ENCODE results near the gene HLX.

The HLX gene

DNA sequence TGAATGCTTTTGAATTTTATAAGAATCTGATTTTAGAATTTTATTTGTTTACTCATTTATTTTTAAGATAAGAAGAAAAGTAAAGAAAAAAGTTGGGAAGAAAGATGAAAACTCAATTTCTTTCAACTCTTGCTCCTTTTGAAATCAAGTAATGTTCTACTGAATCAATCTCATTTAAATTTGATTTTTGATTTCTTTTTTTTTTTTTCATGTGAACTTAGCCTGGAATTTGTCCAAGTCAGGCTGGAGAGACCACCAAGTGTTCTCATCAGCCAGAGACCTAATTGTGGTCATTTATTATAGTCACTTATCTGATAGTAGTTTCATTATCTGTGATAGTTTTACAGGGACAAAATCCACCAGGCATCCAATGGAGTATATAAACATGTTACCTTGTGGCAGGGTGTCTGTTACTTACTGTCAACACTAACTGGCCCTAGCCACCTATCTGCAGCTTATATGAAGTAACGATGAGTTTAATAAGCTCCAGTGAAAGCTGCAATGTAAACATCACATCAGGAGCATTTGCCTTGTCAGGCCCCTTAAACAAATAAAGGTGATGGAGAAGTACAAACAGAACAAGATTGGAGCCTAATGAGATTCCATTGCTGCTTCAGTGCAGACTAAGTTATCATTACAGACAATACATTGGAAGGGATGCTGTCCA, 39.2 kb downstream of the HLX start:
- Histone ChIP-seq H3K9me3 (ENCODE audit: severe bottlenecking) (no peaks in the 10 kb centered on the region), H3K4me3 (ENCODE audit: low read depth, low read length) (no peak overlapping the region), H3K36me3 (no peaks in the 10 kb centered on the region), H3K27me3 (ENCODE audit: insufficient read depth, low read depth, severe bottlenecking) (no peaks in the 10 kb centered on the region), H3K27ac (no peak overlapping the region)
- DNase-seq = no peak
- TF ChIP-seq, protein P1, sequence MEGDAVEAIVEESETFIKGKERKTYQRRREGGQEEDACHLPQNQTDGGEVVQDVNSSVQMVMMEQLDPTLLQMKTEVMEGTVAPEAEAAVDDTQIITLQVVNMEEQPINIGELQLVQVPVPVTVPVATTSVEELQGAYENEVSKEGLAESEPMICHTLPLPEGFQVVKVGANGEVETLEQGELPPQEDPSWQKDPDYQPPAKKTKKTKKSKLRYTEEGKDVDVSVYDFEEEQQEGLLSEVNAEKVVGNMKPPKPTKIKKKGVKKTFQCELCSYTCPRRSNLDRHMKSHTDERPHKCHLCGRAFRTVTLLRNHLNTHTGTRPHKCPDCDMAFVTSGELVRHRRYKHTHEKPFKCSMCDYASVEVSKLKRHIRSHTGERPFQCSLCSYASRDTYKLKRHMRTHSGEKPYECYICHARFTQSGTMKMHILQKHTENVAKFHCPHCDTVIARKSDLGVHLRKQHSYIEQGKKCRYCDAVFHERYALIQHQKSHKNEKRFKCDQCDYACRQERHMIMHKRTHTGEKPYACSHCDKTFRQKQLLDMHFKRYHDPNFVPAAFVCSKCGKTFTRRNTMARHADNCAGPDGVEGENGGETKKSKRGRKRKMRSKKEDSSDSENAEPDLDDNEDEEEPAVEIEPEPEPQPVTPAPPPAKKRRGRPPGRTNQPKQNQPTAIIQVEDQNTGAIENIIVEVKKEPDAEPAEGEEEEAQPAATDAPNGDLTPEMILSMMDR (IDR thresholded peaks at IDR 0.05; ENCODE audit: low read depth, low read length) = no peak

DNA sequence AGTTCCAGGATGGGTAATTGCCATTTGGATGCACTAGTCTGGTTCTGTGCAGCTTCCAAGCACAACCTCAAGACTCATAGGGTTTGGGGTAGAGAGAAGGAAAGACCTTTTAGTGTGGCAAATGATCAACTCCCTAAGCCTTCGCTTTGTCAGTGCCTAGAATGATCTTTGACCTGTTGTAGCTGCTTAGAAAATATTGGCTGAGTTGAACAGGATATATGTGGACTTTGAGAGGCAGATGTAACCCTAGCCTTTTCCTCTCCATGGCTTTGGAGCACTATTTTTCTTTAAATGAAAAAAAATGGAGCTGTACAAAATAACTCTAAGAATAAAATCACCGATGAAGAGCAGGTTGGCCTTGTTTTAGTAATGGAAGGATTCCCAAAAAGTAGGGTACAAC, 41.7 kb downstream of the HLX start:
- H3K36me3 ChIP-seq = no peaks in the 10 kb centered on the region
- TF ChIP-seq, protein P1 (IDR thresholded peaks at IDR 0.05; ENCODE audit: low read depth, low read length) = no peak
- H3K27me3 ChIP-seq (ENCODE audit: insufficient read depth, low read depth, severe bottlenecking) = no peaks in the 10 kb centered on the region
- no peak overlapping the region for H3K4me3 ChIP-seq (ENCODE audit: low read depth, low read length)
- H3K9me3 ChIP-seq (ENCODE audit: severe bottlenecking) = no peaks in the 10 kb centered on the region
- no peak overlapping the region for H3K27ac ChIP-seq
- DNase-seq = no peak

DNA sequence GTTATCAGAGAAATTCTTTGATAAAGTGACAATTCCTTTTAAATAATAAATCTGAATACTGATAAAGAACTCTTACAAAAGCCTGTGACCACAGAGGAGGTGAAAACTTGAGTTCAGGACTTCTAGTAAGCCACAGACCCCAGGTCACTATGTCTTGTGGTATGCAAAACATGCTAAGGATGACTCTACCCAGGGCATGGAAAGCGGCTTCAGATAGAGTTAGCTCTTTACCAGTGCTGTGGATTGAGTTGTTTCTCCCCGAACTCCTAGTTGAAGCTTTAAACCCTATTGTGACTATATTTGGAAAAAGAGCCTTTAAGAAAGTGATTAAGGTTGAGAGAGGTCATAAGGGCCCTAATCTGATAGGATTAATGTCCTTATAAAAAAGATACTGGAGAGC, 42.3 kb downstream of the HLX start:
- Histone ChIP-seq H3K36me3 (no peaks in the 10 kb centered on the region), H3K27ac (no peak overlapping the region), H3K9me3 (ENCODE audit: severe bottlenecking) (no peaks in the 10 kb centered on the region), H3K27me3 (ENCODE audit: insufficient read depth, low read depth, severe bottlenecking) (no peaks in the 10 kb centered on the region), H3K4me3 (ENCODE audit: low read depth, low read length) (no peak overlapping the region)
- no peak for DNase-seq
- TF ChIP-seq, protein P1 (IDR thresholded peaks at IDR 0.05; ENCODE audit: low read depth, low read length) = no peak

DNA sequence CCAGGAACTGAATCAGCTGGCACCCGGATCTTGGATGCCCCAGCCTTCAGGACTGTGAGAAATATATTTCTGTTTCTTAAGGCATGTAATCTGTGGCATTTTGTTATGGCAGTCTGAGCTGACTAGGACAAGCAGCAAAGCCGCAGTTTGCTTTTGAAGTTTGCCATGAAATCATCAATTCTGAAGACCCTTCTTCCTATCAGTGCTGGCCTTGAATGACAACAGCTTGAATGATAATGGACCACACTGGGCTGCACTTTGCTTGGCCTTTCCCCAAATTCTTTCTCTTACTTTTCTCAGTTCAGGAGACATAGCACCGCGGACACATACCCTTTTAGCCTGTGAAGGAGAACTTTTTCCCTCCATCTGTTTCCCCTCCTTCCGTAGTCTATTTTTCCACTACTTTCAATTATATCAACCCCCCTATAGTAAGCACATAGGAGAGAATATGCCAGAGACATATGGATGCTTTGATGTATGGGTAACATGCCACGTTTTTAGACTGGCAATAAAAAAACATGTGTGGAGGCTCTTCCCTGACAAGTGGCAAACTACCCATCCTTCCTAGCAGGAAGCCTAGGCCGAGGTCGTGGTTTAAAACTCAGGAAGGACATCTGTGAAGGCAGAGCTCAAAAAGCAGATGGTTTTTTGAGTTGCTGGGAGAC, 42.9 kb downstream of the HLX start:
- Histone ChIP-seq H3K27ac (no peak overlapping the region), H3K36me3 (no peaks in the 10 kb centered on the region), H3K9me3 (ENCODE audit: severe bottlenecking) (no peaks in the 10 kb centered on the region), H3K27me3 (ENCODE audit: insufficient read depth, low read depth, severe bottlenecking) (no peaks in the 10 kb centered on the region), H3K4me3 (ENCODE audit: low read depth, low read length) (no peak overlapping the region)
- TF ChIP-seq, protein P1 (IDR thresholded peaks at IDR 0.05; ENCODE audit: low read depth, low read length) = no peak
- DNase-seq = no peak

DNA sequence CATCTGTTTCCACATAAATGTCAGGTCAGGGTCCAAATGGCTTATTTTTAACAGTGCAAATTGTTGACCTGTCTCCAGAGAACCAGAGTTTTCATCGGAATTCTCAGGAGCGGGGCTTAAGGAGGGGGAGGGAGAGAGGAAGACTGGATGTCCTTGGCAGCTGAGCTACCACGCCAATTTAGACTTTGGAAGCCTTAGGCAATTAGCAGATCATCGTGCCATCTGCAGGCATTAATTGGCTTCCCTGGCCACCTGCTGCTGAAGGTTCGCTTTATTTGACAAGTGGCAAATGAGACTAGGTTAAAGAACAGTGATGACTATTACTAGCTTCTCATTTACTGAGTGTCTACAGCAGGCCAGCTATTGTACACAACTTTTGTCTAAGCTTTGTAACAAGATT, 43.7 kb downstream of the HLX start:
- Histone ChIP-seq H3K27ac (no peak overlapping the region), H3K27me3 (ENCODE audit: insufficient read depth, low read depth, severe bottlenecking) (no peaks in the 10 kb centered on the region), H3K9me3 (ENCODE audit: severe bottlenecking) (no peaks in the 10 kb centered on the region), H3K4me3 (ENCODE audit: low read depth, low read length) (no peak overlapping the region), H3K36me3 (no peaks in the 10 kb centered on the region)
- TF ChIP-seq, protein P1 (IDR thresholded peaks at IDR 0.05; ENCODE audit: low read depth, low read length) = no peak
- peak; percentile 87 for DNase-seq

Measured in WERI-Rb-1 (cell line).